GM19468 (cell line): ENCODE measurements around the gene TCERG1L.

Experiments
- ATAC-seq: cut with Tn5 transposase; IDR thresholded peaks from one replicate; pipeline ENCODE4 v1.9.1; 2021; ENCODE audit warnings: mild to moderate bottlenecking, moderate library complexity, moderate number of reproducible peaks; ENCODE audit not compliant: unreplicated experiment; ENCODE audit errors: extremely low read depth

The TCERG1L gene

DNA sequence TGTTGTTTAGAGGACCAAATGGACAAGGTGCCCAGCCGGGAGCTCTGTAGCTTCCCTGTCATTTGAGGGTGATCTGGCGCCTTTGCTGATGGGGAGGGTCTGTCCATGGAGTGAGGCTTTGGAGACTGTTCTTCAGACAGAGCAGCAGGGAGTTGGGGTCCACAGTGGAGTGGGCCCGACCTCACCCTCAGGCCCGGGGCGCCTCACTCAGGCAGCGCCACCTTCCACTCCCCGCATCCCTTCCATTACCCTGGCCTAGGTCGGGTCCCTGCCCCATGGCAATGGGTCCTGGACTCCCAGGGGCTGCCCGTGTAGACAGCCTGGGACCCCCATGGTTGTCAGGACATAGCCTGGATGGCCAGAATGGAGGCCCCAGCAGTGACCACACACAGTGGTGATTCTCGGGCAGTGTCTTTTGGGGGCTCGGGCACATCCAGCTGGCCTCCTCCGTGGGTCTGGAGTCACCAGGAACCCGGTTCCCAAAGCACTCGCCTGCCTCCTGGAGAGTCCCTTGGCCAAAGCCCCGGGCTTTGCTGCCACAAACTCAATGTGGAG is 38.5 kb downstream of the TCERG1L start:
- no peak for ATAC-seq

DNA sequence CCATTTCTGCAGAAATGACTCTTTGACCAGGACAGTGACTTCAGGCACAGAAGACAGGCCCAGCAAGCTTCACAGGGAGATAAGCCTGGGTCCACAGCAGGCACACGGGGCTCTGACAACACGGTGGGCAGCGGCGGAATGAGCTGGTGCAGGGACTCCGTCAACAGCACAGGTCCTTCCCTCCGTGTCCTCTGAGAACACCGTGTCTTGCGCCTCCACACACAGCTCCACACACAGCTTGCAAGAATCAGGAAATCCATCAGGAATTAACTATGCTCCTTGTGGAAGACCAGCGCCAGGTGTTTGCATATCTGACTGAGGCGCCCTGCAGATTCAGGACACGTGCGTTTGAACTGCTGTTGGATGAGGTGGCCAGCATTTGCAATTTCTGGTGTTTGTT is 39.6 kb downstream of the TCERG1L start:
- ATAC-seq: no peak

DNA sequence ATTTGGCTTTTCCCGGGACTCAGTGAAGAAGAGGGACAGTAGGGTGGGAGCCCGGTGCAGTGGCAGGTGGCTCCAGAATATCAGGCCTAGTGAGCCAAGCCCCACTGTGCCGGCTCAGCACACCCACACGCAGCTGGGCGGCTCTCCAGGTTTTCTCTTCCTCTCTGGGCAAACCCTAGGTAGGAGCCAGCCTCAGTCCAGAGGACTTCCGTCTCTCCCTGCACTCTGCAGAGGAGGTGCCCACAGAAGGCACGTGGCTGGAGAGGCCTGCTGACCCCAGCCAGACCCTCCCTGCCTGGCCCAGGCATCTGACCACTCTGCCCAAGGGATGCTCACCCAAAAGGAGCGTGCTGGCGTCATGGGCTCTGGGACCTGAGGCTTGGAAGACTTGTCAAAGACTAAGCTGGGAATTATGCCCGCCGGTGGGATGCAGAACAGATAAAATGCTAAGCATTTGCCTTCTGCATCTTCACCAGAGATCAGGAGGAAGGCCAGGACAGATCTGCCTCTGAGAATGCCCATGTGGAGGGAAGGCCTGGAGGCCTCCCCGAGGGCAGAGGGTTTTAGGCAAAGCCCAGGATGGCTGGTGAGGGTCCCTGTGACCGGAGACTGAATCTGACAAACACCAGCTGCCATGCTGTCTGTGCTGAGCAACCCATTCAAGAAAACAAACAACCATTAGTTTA is 40.2 kb downstream of the TCERG1L start:
- no peak for ATAC-seq

DNA sequence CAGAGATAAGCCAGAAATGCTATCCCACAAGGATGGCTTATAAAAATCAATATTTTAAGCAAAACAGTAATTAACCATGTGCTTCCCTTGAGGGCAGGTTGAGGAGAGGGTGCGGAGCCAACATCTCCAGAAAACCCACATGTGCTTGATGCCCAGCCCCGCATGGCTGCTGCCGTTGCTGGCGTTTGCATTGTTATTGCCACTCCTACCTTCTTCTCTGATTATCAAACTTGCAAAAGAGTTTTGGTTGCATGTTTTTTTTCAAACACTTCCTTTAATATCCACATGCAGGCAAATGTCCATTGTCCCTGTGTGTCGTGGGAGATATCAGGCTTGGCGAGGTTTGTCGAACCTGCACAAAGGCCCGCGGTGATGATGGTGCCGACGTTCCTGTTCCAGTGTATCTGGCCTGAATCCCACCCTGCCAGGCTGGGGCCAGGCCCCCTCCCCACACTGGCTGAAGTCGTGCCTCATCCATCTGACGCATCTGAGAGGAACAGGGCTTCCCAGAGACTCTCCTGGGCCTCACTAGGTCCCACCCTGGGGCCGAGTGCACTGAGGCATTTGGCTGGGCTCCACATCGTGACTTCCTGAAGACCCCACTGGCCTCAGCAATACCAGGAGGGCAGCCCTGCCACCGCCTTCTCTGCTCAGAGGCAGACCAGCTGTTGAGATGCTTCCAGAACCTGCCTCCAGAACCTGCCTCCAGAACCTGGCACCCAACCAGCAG is 40.9 kb downstream of the TCERG1L start:
- ATAC-seq: no peak

DNA sequence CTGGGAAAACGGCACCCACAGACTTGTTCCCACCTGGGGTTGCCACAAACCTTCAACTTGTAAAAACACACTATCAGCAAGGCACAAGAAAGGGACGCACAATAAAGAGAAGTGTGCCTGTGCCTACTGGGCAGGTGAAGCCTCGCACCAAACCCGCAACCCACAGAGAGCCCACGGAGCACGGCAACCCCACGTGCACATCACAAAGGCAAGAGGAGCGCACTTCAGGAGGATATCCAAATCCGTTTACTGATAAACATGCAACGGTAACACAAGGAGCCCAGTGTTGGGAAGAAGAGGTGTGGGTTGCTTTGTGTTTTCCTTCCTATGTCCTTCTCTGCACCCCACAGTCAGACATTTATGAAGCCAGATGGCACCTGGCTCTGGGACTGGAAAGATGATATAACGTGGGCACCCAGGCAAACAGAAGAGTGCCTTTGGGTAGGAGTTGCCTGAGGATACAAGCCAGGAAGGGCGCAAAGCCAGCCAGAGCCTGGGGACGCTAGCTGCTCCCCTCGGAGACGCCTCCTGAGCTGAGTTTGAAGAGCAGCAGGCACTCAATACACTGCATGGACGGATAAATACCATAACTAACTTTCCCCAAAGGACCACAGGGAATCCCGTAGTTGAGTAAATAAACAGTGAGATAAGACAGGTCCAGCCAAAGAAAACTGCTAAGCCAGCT is 41.6 kb downstream of the TCERG1L start:
- ATAC-seq: no peak

DNA sequence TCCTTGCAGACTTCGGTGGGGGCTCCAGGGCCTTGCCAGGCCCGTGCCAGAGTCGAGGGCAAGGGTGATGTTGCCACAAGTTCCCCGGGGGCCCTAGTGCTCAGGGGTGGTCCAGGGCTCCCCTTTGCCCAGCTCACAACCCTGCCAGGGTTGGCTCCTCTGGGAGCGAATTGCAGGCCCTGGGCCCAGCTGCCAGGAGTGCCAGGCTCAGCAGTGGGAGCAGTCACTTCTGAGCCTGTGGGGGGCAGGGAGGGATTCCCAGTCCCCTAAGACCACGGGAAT is 43.8 kb downstream of the TCERG1L start:
- no peak for ATAC-seq

DNA sequence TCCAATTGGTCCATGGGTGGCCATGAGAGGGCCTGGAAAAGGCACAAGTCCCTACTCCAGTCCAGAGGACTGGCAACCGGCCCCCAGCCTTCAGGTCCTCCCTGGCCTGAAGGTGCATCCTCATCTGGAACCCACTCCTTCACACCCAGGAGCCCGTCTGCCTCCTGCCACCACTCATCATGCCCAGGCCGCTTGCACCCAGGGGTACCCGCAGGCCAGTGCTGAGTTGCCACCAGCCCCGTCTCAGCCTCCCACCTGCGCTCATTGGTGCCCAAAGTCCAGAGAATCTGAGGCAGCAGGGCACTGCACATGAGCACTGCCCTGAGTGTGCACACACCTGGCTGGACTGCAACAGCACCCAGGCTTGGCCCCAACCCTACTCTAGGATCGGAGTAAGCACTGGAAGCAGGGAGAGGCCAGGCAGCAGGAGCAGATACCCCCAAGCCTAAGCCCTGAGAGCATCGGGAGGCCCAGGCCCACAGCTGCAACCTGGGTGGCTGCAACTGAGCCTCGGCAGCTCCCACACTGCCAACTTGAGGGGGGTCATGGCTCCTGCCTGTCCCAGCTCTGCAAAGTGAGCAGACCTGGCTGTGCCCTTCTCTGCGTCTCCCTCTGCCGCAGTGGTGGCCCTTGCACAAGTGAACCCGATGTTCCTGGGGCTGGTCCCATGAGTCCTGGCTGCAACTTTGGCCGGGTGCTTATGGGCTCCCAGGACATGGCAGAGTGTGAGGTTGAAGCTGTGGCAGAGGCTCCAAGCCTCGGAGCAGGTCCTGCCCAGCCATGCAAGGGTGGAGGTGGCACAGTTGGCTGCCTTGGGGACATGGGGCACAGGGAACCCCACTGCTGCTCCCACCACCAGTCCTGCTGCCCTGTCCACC is 44.3 kb downstream of the TCERG1L start:
- no peak for ATAC-seq

DNA sequence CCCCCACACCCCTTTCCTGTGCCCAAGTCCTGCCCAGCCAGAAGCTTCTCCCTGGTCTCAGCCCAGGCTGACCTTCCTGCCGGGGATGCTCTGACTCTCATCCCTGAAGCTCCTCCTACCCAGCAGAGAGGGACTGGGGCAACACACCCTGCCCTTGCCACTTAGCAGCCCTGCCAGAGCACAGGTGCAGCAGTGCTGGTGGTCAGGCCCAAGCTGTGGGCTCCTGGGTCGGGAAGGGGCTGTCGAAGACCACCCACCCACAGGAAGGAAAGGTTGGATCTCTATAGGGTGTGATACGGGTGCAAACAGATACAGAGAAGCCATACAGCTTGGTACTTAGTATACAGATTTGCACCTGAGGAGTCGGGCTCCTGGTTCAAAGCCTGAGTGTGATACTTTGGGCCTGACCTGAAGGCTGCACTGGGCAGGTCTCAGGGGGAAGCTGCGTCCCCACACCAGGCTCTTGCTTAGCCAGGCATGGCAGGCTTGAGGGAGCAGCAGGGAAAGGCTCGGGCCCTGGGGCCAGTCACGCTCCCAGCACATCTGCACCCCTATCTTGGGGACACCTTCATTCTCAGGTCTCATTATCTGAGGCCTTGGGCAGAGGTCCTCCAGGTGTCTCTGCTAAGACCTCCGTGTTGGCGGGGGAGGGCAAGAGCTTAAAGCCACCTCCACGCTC is 47.3 kb downstream of the TCERG1L start:
- no peak for ATAC-seq

DNA sequence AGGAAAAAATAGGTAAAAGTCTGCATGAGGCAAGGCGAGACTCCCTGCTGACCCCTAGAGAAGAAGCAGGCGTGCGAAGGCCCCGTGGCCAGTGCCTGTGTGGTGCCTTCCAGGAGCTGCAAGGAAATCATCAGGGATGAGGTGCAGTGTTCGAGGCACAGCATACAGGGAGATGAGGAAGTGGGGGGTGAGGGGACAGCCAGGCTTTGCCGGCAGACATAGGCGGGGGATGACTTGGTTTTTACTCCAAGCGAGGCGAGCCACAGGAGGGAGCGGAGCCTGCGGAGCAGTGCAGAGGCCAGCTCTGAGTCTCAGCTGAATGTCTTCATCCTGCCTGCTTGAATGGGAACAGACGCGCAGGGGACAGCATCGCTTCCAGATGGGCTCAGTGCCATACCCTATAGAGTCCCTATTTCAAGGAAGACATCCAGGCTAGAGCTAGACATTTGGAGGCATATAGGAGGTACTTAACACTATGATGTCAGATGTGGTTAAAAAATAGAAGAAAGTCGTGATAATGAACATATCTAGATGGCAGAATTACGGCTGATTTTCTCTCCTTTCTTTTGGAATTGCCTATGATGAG is 49.5 kb downstream of the TCERG1L start:
- no peak for ATAC-seq

DNA sequence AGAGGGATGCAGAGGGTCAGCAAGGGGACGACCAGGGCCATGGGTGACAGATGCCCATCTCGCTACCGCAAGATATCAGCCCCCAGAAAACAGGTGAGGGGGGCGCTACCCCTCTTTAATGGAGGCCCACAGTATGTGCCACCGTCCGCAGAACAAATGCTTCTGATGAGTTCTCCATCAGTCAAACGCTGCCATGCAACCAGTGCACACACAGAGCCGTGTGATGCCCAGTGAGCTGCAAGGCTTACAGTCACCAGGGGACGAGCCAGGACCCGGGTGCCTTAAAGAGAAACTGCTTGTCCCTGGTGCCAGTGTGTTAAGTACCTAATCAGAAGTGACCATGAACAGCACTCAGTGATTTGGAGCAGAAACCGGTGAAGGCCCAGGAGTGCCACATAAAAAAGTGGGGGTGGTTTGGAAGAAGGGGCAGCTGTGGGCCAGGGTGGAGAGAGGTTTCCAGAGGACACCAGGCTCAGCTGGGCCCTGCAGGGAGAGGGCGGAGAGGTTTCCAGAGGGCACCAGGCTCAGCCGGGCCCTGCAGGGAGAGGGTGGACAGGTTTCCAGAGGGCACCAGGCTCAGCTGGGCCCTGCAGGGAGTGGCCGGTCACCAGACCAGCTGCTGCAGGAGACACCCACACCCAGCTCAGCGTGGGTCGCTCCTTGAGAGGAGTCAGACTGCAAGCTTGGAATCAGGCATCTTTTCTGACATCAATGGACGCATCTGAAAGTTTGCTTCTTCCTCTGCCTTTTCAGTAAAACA is 50.9 kb downstream of the TCERG1L start:
- ATAC-seq: no peak

DNA sequence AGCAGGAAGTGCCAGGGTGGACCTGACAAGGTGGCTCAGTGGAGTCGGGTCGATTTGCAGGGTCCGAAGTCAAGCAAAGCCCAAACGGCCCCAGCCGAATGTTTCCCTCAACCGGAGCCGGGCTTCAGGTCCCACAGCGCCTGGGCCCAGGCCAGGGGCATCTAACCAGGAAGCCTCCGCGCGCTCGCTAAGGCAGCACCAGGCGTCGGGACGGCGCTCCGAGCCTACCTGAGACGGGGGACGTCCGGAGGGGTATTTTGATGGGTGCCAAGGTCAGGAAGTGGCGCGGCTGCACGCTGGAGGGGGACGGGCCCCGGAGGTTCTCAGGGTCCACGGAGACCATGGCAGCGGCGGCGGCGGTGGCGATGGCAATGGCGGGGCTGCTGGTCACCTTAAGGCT is 51.5 kb downstream of the TCERG1L start:
- no peak for ATAC-seq

DNA sequence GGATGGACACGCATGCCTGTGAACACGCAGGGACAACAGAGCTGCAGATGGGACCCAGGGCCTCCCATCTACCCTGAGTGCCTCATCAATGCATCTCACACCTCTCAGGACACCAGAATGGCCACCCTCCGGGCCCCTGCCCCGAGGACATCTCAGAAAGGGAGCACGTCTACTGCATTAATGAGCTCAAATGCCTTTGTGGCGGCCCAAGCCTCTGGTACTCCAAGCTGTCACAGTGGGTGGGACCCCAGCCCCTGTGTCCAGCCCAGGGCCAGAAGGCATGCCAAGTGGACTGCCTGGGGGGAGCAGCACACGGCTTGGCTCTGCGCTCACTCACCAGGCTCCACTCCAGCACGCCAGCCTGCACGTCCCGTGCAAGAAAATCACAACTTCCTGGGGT is 52.0 kb downstream of the TCERG1L start:
- no peak for ATAC-seq

DNA sequence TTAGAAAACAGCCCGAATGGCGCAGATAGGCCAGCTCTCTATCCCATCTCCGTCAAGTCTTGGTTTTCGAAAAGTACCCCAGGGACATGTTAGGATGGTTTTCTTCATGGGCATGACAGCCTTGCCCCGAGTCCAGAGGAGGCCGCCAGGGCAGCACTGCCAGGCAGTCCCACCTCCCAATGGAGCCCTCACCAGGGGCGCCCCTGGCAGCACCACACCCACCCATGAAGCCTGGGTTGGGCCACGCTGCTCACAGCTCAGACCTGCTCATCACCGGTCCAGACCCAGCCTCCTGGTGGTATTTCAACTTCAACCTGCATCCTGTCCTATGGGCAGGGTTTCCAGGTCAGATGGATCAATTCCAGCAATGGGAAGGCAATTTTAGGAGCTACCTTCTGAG is 53.3 kb downstream of the TCERG1L start:
- ATAC-seq: no peak

DNA sequence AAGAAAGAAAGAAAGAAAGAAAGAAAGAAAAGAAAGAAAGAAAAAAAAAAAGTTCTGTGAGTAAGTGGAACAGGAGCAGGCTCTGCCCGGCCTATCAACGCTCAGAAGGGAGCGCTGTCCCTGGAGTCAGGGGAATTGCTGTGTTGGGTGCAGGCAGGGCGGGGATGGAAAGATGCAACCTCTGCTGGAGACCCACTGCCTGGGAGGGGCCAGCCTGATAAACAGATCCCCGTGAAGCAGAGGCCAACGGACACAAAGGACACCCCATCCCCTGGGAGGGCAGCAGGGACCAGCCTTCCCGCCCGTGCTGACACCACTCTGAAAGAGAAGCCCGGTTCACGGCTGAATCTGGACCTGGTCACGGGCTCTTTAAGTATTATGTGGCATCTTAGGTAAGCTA is 54.5 kb downstream of the TCERG1L start:
- ATAC-seq: no peak

DNA sequence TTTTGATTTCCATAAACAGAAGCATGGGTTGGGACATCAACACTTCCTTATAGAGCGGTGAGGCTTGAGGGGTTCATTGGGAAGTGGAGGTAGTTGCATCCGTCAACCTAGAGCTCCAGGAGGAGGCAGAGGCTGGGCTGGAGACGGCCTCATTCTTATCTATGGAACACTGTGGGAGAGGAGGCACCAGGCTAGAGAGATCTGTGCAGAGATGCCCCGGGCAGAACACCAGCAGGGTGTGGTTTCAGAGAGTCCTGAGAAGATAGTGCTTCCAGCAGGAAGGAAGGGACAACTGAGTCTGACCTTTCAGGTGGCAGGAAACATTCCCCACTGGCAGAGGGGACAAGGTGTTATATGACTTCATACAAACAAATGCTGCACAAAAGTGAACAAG is 56.7 kb downstream of the TCERG1L start:
- no peak for ATAC-seq

DNA sequence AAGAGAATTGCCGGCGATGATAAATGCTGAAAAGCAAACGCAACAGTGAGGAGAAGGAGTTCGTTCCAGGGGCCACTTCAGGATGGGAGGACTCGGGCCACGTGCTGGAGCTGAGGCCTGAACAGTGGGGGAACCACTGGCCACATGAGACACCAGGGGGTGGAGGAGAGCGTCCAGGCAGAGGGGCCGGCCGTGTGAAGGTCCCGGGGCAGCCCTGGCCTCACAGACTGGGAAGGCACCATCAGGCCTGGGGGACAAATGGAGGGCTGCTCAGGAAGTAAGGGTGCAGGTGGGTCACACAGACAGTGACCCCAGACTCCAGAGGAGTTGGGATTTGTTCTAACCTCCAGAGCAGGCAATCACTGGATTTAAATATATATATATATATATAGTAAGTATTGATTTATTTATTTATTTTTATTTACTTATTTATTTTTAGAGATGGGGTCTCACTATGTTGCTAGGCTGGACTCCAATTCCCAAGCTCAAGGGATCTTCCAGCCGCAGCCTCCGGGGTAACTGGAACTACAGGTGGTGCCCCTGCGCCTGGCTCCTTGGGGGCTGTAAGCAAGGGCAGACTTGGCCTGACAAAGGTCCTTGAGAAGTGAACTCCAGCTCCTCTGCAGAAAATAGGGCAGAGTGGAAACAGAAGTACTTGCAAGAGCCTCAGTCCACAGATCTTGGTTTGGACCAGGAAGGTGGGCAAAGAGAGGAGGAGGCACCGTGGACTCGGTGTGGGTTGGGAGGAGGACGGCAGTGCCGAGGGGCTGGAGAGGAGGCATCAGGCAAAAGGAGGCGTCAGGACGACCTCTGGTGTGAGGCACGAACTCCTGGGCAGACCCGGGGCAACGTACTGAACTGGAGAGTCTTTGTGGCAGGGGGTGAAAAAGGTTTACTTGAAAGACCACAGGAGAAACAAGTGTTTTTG is 57.3 kb downstream of the TCERG1L start:
- ATAC-seq: no peak

DNA sequence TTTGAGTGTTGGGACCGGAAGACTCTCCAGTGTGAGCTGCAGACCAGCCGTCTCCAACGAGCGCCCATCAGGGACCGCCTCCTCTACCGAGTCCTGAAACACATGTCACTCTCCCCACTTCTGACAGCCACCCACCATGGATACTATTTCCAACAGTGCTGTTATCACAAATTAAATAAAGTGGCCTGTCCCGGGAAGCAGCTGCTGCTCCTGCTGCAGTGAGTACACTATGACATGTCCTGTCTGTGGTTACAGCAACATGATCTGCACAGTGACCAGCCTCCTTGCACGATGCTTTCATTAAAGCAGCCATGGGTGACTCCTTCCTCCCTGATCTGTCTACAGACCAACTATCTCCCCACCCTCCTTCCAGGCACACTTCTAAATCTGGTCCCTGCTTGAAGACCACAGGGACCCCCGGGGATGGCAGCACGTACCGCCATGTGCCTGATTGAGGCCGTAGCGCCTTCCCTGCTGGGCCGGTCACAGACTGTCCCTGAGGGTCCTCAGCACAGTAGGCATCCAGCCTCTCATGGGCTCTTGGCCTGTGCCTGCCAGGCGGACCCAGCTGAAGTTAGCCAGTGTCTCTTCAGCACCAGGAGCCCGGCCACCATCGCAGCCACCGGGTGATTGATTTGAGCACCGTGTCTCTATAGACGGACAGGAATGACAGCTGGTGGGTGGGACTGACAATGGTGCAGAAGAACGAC is 58.8 kb downstream of the TCERG1L start:
- ATAC-seq: no peak
